SU-DHL-6 (cell line): ENCODE data around the gene HCN3.

Experiments
- H2AFZ ChIP-seq: fragments of 200-600 bp; sonication (generic); 2 replicates; pipeline ENCODE4 v1.6.1; 2014; ENCODE audit warnings: low read depth, mild to moderate bottlenecking, moderate library complexity, mixed read lengths, antibody characterized with exemption, low read length; ENCODE audit not compliant: severe bottlenecking
- H3F3A ChIP-seq: fragments of 200-600 bp; shearing (Covaris generic); 2 replicates; pipeline ENCODE4 v1.6.0; 2016; ENCODE audit warnings: antibody characterized with exemption, mild to moderate bottlenecking; ENCODE audit not compliant: insufficient read depth
- H3K27ac ChIP-seq: fragments of 200-600 bp; sonication (generic); 2 replicates; pipeline ENCODE4 v1.5.1; 2016; ENCODE audit warnings: low read depth, mild to moderate bottlenecking, low read length, moderate library complexity, mixed read lengths
- H3K27me3 ChIP-seq: fragments of 200-600 bp; sonication (generic), shearing (Covaris generic); 2 replicates; pipeline ENCODE4 v1.6.0; 2014; ENCODE audit warnings: mild to moderate bottlenecking, low read length
- H3K36me3 ChIP-seq: fragments of 200-600 bp; sonication (generic); 2 replicates; pipeline ENCODE4 v1.6.1; 2014; ENCODE audit warnings: mild to moderate bottlenecking, low read length, mixed read lengths
- H3K4me2 ChIP-seq: fragments of 300-600, 200-600 bp; shearing (Covaris generic), sonication (generic); 2 replicates; pipeline ENCODE4 v1.6.0; 2014; ENCODE audit warnings: low read length, low read depth, mild to moderate bottlenecking; ENCODE audit not compliant: poor library complexity, severe bottlenecking
- H3K4me3 ChIP-seq: fragments of 200-600 bp; sonication (generic); 2 replicates; pipeline ENCODE4 v1.5.1; 2014; ENCODE audit warnings: antibody characterized with exemption, low read length, mild to moderate bottlenecking, mixed read lengths; ENCODE audit not compliant: insufficient read depth, poor library complexity, severe bottlenecking
- H3K79me2 ChIP-seq: fragments of 200-600 bp; sonication (generic); 2 replicates; pipeline ENCODE4 v1.6.1; 2014; ENCODE audit warnings: mild to moderate bottlenecking, low read length, moderate library complexity; ENCODE audit not compliant: insufficient read depth
- H3K9ac ChIP-seq: fragments of 200-600 bp; sonication (generic); 2 replicates; pipeline ENCODE4 v1.7.0; 2014; ENCODE audit warnings: mild to moderate bottlenecking, low read length
- H3K9me2 ChIP-seq: fragments of 200-600 bp; sonication (generic); replicated peaks from 2 replicates; pipeline ENCODE4 v1.6.1; 2014; ENCODE audit warnings: low read length; ENCODE audit not compliant: insufficient read depth
- H3K9me3 ChIP-seq: fragments of 200-600 bp; sonication (generic); 2 replicates; pipeline ENCODE4 v1.6.1; 2014; ENCODE audit warnings: low read length, mixed read lengths; ENCODE audit not compliant: insufficient read depth
- H4K20me1 ChIP-seq: fragments of 200-600 bp; sonication (generic); 2 replicates; pipeline ENCODE4 v1.6.1; 2014; ENCODE audit warnings: low read depth, mild to moderate bottlenecking, antibody characterized with exemption, low read length, moderate library complexity, mixed read lengths
- EZH2phosphoT487 ChIP-seq: fragments of 200-600 bp; sonication (generic), shearing (Covaris generic); conservative IDR thresholded peaks from 2 replicates; pipeline ENCODE4 v1.6.1; 2018; ENCODE audit warnings: mild to moderate bottlenecking, antibody characterized with exemption, low read length, moderate library complexity, mixed read lengths
- TF ChIP-seq, protein P1 (sequence below): fragments of 200-600 bp; sonication (generic); IDR thresholded peaks from one replicate; pipeline ENCODE4 v1.5.1; 2017; ENCODE audit warnings: antibody characterized with exemption, mild to moderate bottlenecking, low read length, moderate library complexity; ENCODE audit not compliant: insufficient read depth, poor library complexity, severe bottlenecking

Gene HCN3

DNA sequence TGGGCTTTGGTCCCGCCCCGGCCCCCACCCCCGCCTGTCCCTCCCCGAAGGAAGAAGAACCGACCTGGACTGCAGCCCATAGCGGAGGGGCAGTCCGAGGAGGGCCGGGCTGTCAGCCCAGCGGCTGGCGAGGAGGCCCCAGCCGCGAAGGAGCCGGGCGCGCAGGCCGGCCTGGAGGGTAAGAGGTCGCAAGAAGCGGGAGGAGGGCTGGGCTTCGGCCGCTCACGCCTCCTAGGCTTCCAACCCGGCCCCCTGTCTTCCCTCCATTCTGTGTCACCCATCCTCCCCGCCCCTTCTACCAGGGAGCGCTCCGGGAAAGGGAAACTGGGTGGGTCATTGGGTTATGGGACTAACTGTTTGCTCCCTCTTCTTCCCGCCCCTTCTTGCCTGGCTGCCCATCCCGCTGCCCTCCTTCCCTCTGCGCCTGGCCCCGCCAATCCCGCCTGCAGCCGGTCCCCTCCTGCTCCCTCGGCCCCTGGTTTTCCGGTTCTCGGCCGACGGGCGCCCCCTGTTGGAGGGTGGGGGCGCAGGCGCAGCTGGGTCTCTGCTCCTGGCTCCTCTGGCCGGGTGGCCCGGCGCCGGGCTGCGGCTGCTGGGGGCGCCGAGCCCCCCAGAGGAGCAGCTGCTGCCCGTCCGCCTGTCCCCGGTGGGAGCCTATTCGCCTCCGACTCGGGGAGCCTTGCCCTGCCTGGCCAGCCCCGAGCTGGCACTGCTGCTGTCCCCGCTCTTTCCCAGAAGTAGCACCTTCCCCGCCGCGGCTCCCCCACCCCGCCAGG lies 45.9 kb downstream of the HCN3 start:
- Histone ChIP-seq H3K9ac (peak overlapping the region; percentile 79), H4K20me1 (no peaks in the 10 kb centered on the region), H3K9me3 (no peaks in the 10 kb centered on the region), H3K4me2 (peak overlapping the region; percentile 91), H2AFZ (peak overlapping the region; percentile 88), H3K36me3 (no peaks in the 10 kb centered on the region), H3K27me3 (no peaks in the 10 kb centered on the region), H3K27ac (peak overlapping the region; percentile 67), H3K9me2 (no peaks in the 10 kb centered on the region), H3K79me2 (no peaks in the 10 kb centered on the region), H3K4me3 (peak overlapping the region; percentile 70), H3F3A (peaks cover 31% of the 10 kb centered on the region)
- no peak for TF ChIP-seq EZH2phosphoT487
- TF ChIP-seq, protein P1, sequence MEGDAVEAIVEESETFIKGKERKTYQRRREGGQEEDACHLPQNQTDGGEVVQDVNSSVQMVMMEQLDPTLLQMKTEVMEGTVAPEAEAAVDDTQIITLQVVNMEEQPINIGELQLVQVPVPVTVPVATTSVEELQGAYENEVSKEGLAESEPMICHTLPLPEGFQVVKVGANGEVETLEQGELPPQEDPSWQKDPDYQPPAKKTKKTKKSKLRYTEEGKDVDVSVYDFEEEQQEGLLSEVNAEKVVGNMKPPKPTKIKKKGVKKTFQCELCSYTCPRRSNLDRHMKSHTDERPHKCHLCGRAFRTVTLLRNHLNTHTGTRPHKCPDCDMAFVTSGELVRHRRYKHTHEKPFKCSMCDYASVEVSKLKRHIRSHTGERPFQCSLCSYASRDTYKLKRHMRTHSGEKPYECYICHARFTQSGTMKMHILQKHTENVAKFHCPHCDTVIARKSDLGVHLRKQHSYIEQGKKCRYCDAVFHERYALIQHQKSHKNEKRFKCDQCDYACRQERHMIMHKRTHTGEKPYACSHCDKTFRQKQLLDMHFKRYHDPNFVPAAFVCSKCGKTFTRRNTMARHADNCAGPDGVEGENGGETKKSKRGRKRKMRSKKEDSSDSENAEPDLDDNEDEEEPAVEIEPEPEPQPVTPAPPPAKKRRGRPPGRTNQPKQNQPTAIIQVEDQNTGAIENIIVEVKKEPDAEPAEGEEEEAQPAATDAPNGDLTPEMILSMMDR: peak; percentile 89

DNA sequence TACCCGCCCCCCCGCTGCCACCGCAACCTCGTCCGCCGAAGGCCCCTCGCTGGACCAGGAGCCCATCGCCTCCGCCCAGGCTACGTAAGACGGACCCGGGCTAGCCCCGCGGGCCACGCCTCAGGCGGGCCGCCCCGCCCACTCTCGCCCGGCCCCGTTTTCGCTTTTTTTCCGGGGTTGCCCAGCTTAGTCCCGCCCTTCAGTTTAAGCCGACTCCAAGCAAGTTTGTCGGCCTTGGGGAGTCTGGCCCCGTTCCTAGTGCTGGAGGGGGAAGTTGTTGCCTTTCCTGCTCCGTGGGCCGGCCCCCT lies 46.4 kb downstream of the HCN3 start:
- Histone ChIP-seq H3K36me3 (no peaks in the 10 kb centered on the region), H3K79me2 (no peaks in the 10 kb centered on the region), H3K9ac (peak overlapping the region; percentile 79), H4K20me1 (no peaks in the 10 kb centered on the region), H3K4me3 (peak overlapping the region; percentile 70), H3F3A (peaks cover 29% of the 10 kb centered on the region), H3K27me3 (no peaks in the 10 kb centered on the region), H2AFZ (peak overlapping the region; percentile 88), H3K9me2 (no peaks in the 10 kb centered on the region), H3K9me3 (no peaks in the 10 kb centered on the region), H3K27ac (peak overlapping the region; percentile 67), H3K4me2 (peak overlapping the region; percentile 91)
- TF ChIP-seq, protein P1: no peak
- TF ChIP-seq EZH2phosphoT487: no peak

DNA sequence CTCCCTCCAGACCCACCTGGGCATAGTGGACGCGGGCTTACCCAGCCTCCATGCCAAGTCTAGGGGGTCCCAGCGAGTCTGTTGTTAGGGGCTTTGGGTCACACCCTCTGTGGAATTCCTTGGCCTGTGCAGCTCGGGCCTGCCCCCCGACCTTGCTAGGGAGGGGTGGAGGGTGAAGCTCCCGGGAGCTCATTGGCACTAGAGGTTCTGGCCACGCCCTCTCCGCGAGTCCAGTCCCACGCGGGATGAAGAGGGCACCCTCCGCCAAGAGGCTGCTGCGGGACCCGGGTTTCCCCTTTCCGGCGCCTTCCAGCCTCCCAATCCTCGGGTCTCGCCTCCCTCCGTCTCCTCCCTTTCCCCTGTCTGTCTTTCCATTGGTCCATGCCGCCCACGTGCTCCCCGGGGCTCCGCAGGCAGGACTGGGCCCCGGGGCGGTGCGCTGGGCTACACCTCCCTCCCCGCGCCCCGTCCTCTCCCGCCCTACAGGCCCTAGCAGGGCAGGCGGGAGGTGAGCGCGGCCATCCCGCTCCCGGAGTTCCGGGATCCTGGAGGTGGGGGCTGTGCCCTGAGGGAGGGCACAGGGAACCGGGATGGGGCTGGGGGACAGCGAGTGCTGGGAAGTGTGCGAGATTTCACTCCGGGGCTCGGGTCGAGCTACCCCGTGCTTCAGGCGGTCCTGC lies 46.9 kb downstream of the HCN3 start:
- peak overlapping the region; percentile 91 for H3K4me2 ChIP-seq
- H3K9me2 ChIP-seq: no peaks in the 10 kb centered on the region
- peaks cover 29% of the 10 kb centered on the region for H3F3A ChIP-seq
- H3K36me3 ChIP-seq: no peaks in the 10 kb centered on the region
- peak overlapping the region; percentile 70 for H3K4me3 ChIP-seq
- no peaks in the 10 kb centered on the region for H4K20me1 ChIP-seq
- no peaks in the 10 kb centered on the region for H3K27me3 ChIP-seq
- peak overlapping the region; percentile 67 for H3K27ac ChIP-seq
- no peaks in the 10 kb centered on the region for H3K79me2 ChIP-seq
- peak overlapping the region; percentile 88 for H2AFZ ChIP-seq
- H3K9ac ChIP-seq: peak overlapping the region; percentile 79
- TF ChIP-seq, protein P1: no peak
- TF ChIP-seq EZH2phosphoT487: no peak
- no peaks in the 10 kb centered on the region for H3K9me3 ChIP-seq
